RCC 7860 (cell line): ENCODE data around the gene VSIG4.
"Not testable (repeated sequence)": the region's sequence is repeated elsewhere in the genome, so short reads cannot be mapped to it uniquely, and the experiment has no call there.

Experiments used
- DNase-seq: peaks from one replicate; pipeline ENCODE4 v3.0.0-alpha.2; 2015; ENCODE audit warnings: low spot score
- FAIRE-seq: peaks from 2 replicates; lab custom pipeline; 2012; peaks lifted over from hg19 to GRCh38; lab: Jason Lieb, UNC

Gene VSIG4

GRCh38 chrX:65985922-65986588 lies 53.8 kb downstream of the VSIG4 start:
- FAIRE-seq (peak; percentile 37), DNase-seq (peak; percentile 15)

- DNase-seq, result no peak
- no peak for FAIRE-seq
Observed at GRCh38 chrX:65985211-65985610, 54.7 kb downstream of the VSIG4 start.

GRCh38 chrX:65977161-65977560 lies 62.7 kb downstream of the VSIG4 start:
- FAIRE-seq, DNase-seq: not testable (repeated sequence)

GRCh38 chrX:65976161-65976560 lies 63.7 kb downstream of the VSIG4 start:
- no peak for FAIRE-seq
- DNase-seq, result no peak

GRCh38 chrX:65975161-65975751 lies 64.6 kb downstream of the VSIG4 start:
- not testable (repeated sequence) for DNase-seq

More at GRCh38 chrX:65975161-65975751, 64.6 kb downstream of the VSIG4 start:
- not testable (repeated sequence) for FAIRE-seq
